HG02852 (cell line): ENCODE measurements around the gene JMJD7.
A peak's percentile ranks its signal among the peaks of the same experiment; 100 is the strongest.

Source experiments
- ATAC-seq: cut with Tn5 transposase; IDR thresholded peaks from one replicate; pipeline ENCODE4 v1.9.1; 2021; ENCODE audit warnings: mild to moderate bottlenecking, moderate library complexity; ENCODE audit not compliant: unreplicated experiment

JMJD7 gene

DNA sequence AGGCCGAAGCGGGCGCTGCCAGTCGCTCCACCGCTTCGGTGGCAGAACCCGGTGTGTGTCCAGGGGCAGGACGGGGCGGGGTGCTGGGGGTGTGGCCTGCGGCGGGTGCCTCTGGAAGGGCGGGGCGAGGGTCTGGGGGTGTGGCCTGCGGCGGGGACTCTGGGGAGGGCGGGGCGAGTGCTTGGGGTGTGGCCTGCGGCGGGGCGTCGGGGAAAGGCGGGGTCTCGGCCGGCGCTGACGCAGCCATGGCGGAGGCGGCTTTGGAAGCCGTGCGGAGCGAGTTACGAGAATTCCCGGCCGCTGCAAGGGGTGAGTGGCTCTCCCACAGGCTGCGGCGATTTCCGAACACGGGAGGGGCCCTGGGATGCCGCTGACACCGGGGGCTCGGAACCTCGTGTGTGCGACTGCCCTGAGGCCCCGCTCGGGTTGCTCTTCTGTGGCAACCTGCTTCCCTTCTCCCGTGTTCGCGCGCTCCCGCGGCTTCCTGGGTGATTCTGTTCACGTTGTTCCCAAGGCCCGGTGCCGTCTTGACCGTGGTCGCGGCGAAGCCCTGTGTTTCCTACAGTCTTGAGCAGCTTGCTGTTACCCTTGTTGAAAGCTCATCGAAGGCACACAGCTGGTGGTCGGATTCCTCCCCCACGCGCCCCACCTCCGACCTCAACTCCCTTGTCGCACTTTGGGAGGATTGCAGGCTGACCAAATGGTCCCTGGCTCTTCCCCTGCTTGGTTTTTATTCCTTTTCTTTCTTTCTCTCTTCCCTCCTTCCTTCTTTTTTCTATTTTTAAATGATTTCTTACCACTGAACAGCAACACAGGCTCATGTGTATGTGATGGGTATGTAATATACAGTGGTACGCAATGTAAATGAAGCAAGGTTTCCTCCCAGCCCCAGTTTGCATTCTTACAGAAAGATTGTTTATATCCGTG, at the start of gene JMJD7:
Gene JMJD7 (plus strand): TSS at position 213 of the 927 bp plus-strand sequence. CDS start 33 bp downstream, at position 246.
- ATAC-seq, result peak; percentile 84

DNA sequence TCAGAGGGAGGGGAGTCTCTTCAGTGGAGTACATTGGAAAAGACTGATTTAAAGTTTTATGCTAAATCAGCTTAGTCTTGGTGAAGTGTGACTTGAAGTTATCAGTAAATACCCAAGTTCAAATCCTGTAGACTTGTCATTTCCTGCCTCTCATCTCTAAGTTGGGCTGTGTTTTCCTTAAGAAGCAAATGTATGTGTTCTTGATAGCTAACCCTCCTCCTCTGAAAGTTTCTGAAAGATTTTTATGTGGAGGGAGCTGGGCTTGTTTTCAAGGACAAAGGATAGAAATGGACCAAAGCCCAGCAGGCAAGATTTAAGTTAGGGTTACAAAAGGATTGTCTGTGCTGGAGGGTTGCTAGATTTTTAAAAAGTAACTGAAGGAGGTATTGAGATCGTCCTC, 49.4 kb upstream of the JMJD7 start:
- no peak for ATAC-seq

DNA sequence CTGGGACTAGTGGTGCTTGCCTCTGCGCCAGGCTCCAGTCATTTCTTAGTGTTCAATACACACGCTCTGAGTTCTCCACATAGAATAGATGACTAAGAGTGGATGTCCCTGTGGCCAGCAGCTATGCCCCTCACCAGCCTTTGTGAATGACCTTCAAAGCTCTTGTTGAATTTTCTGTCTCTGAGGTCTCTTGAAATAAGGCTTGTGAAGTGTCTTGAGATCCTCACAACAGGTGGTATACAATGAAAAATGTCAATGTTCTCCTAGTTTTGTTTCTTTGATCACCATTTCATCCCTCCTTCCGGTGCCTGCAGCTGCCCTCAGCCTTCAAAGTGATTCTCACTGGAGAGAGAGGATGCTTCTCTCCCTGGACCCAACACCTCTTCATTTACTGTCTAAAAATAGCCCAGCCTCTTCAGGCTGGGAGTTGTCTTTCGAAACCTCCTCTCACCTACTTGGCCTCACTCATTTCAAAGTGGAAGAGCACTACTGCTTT, 48.2 kb upstream of the JMJD7 start:
- no peak for ATAC-seq

DNA sequence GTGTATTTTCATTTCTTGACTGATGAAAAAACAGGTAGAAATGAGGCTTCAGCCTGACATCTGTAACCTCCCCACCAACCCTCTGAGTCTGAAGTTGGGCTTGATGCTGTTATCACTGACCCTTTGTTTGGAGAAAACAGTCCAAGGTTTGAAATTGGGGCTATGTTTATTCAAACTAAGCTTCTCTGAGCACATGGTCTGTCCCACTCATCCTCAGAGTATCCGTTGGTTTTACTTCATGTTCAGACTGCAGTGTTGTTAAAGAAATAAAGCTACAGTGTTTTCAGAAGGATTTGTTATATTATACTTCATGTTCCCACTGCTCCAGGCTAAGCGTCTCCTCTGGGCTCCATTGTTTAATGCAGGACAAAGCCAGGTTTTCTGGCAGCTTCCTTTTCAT, 47.6 kb upstream of the JMJD7 start:
- ATAC-seq, result no peak

DNA sequence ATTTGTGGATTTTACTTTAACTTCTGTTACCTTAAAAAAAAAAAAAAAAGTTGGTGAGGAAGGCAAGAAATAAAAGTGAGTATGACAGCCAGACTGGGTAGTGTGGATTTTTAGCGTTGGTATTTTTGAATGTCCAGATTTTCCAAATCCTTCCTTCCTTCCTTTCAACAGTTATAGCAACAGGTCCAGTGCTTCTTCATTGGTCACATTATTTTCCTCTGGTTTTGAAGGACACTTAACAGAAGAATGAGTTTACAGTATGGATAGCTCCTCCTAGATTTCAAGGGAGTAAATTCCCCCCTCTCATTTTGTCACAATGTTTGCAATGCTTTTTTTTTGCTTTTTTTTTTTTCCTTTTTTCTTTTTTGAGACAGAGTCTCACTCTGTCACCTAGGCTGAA, 47.2 kb upstream of the JMJD7 start:
- ATAC-seq, result no peak

DNA sequence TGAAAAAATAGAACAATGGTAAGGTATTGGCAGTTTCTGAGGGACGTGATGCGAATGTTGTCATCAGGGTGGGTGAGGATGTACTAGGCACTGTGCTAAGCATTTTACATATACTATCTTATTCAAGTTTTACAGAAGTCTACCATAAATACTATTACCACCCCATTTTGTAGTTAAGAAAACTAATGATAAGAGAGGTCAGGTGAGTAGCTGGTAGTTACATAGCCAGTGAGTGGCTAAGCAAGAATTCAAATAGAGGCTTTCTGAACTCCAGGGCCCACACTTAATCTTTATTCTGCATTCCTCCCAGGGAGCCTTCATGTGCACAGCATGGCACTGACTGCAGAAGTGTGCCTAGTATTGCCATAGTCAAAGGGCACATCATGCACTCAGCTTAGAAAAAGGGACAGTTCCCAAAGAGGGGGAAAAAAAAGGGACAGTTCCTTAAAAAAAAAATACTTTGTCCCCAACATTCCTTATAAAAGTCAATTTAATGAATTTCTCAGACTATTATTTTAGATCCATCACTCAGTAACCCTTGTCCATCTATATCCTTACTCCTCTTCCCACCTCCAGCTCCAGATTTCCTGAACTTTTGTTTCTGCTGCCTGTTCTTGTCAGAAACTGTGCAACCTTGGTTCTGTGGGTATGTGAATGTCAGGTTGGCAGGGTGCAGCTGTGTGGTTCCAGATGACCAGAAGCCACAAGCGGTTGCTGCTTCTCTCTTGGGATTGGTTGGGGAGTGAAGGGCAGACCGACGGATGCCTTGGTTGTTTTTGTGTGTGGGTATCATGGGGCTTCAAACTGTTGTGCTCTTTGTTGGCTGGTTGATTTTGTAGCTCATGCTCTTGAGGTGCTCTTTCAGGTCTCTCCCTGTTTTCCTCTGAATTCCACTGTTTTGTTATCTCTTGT, 45.3 kb upstream of the JMJD7 start:
- no peak for ATAC-seq

DNA sequence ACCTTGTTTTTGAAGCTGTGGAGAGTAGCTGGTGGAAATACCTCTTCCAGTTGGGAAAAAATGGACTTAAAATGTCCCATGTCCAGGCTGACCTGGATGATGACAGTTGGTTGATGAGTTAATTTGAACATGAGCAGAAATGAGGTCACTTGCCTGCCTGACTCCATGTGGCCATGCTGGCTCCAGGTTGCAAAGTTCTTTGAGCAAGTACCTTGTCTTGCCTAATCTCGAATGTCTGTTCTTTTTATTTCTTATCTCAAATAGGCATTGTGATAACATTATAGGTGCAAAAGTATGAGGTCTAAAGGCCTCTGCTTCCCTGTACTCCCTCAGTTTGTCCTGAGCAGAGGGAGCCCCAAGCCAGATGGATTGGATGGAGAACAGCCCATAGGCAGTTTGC, 44.6 kb upstream of the JMJD7 start:
- ATAC-seq, result no peak

DNA sequence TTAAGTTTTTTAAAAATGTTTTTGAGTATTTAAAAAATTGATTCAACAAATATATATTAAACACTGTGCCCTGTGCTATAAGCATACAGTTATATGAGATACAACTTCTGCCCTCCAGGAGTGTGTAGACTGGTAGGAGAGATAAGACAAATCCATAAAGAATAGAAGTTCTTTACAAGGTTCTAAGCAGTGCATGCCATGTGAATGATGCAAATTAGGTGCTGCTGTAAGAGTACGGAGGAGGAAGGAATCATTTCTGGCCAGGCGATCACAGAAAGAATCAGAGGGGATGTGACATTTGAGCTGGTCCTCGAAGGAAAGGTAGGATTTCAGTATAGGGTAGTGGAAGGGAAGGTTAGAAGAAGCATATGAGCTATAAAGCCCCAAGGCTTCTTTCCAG, 39.6 kb upstream of the JMJD7 start:
- ATAC-seq, result no peak

DNA sequence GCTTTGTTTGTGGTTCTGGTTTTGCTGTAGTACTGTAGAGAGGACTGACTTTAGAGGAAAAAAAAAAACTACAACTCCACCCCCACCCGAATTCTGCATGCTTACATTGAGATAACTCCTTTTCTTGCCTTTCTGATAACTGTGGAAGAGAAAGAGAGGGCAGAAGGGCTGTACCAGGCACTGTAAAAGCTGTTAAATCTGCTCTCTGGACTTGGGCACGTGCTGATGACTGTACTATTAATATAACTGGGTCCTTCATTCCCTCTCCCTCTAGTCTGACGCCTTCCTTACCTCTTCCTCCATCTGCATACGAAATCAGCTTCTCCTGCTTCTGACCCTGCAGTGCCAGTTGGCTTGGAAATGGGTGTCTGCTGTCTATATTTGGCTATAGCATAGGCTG, 38.7 kb upstream of the JMJD7 start:
- ATAC-seq, result no peak

DNA sequence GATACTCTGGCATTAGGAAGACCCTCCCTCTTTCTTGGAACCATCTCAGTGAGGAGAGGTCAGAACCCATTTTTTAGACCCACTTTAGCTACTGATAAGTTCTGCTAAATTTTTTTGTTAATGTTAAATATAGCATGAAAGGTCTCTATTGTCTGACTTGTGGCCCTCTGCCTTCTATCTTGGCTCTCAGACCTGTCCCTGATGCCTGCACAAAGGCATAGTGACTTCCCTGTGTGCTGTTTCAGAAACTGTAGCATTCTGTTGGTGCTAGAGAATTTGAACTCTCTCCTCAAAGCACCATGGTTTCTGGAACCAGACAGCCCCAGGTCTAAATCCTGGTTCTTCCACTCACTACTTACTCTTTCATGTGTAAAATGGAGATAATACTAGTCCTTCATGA, 38.2 kb upstream of the JMJD7 start:
- ATAC-seq, result no peak

DNA sequence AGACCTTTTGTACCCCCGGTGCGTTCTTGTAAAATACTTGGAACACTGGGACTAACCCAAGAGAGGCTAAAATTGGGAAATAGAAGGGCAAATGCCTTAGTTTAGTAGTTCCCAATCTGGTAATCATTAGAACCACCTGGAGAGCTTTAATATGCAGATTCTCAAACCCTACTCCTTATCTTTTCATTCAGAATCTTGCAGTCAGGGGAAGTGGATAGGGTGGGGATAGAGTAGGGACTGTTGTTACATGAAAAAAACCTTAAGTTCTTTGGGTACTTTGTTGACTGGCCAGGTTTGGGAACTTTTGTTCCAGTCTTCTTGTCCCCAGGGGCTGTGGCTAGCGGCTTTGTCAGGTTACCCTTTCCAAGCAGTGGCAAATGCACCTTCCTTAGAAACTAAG, 37.7 kb upstream of the JMJD7 start:
- no peak for ATAC-seq

DNA sequence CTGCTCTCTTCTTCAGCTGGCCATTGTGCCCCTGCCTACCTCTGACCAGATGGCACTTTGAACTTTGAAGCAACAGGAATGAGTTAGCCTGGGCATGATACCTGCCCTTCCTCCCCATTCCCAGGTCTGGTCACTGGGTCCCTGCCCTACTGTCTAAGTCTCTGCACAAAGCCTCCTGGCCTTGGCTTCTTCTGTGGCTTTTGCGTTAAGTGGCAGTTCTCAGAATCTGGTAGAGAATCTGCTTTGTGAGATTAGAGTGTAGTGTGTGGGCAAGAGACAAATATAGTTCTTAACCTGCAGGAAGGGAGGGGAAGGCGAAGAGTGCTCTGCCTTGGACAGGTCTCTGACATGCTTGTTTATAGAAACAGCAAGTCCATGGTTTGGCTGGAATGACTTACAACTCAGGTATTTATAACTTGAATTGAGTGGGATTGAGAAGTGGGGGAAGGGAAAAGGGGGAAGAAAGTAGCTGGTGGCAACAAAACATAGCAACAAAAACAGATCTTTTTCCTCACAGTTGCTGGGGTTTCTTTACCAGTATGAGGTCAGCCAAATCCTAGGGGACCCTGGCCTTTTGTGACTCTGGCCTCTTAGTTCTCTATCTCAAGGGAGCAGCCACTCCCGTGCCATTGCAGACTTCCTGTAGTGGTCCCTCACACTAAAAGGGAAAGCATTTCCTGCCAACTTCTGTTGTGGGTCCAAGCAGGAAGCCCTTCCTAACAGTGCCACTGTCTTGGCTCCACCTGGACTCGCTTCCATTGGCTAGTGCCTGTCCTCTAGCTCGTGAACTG, 36.9 kb upstream of the JMJD7 start:
- no peak for ATAC-seq

DNA sequence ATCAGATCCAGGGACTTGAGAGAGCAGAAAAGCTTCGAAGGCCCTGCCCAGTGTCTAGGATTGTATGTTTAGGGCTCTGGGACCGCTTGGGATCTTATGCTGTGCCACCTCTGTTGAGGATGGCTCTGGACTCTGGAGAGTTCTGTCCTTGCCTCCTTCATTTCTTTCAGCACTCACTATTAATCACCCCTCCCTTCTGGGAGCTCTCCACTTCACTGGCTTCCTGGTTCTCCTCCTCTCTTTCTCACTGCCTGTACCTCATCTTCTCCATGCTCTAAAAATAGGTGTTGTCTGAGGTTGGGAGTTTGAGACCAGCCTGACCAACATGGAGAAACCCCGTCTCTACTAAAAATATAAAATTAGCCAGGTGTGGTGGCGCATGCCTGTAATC, 36.4 kb upstream of the JMJD7 start:
- ATAC-seq, result no peak

DNA sequence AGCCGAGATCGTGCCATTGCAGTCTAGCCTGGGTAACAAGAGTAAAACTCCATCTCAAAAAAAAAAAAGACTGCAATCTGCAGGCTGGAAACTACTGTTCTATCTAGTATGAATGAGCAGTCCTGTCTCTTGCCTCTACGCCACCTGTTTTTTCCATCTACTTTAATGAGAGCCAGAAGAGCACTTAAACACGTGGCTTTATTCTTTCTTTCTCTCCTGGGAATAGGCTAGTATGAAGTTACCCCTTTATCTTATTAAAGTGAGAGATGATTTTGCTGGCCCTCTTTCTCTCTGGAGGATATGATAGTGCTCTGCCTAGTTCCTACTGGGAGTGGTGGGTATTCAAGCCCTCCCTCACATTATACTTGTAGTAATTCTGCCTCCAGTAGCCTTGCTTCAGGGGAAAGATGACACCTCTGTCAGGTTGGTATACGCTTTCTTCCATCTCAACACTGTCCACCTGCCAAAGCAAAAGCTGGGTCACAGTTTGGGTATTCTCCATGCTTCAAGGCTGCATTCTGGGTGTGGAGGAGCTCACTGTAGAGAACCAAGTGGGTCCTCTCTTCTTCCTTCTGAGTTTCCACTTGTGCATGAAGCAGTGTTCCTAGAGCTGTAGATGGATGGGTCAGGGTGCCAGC, 35.8 kb upstream of the JMJD7 start:
- ATAC-seq, result no peak

DNA sequence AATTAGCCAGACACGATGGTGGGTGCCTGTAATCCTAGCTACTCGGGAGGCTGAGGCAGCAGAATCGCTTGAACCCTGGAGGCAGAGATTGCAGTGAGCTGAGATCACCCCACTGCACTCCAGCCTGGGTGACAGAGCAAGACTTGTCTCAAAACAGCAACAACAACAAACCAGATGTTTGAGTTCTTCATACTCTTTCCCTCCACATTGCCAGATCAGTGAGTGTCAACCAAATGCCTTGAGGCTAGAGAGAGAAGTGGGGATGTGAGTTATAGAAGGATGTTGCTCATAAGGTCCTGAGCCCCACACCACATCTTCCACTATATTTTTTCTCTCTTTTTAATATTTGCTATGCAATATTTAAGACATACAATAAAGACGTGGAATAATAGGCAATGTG, 33.8 kb upstream of the JMJD7 start:
- ATAC-seq, result no peak

DNA sequence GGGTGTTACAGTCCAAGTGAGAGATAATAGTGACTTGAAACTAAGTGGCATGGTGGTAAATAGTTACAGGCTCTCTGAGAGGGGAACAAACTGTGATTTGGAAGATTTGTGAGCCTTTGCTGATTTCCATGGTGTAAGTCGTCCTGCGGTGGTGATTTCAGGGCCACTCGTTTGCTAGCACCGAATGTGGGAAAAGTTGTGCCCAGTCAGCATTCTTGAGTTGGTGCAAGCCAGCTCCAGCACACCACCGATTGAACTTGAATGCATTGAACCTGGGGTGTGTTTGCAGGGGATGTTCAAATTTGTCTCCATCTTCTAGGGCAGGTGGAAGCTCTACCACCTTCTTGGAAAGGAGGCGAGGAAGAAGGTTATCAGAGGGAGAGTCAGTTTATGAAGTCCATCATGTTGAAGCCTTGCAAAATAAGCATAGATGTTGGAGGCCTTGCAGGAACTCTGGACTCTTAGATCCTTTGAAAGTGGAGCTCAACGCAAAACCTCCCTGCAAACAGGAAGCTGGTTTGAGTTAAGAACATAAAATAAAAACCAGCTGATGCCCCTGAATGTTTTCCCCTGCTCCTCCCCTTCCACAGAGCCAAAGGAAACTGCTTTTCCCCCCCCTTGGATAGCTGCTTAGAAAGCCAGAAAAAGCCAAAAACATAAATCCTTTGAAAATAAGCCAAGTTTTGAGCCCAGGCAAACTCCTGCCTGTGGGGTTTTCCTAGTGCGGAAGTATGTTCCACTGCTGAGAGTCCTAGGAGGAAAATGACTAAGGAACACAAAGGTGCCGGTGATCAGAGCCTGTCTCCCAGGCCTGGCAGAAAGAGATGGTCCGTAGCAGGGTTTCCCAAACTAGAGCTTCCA, 31.7 kb upstream of the JMJD7 start:
- no peak for ATAC-seq

DNA sequence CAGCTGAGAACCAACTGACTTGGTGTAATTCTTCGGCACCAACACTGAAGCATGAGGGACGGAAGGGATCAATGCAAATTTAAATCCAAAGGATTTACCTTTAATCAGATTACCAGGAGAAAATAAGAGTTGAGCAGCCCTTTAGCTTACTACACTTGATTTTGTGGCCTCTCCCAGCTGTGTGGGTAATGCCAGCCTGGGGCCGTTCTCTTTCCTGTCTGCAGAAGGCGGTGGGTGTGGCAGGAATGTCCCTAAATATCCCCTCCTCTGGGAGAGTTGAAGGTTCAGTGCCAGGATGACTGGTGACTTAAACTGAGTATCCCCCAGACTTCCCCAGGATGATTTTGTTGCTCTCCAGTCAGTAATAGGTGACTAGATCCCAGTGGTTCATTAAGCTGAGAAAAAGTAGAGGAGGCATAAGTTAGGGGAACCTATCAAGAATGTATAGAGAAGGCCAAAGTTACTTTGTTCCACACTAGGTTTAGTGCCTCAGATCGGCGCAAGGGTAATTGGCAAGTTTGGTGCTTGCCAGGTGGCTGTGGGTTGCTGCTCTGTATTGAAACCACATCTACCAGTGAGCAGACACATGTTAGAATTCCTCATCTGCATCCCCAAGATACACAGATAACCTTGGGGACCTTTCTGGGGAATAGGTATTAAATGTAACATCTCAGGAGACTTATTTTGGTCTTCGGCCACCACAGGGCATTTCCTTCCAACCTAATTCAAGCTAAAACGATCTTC, 30.5 kb upstream of the JMJD7 start:
- ATAC-seq, result no peak

DNA sequence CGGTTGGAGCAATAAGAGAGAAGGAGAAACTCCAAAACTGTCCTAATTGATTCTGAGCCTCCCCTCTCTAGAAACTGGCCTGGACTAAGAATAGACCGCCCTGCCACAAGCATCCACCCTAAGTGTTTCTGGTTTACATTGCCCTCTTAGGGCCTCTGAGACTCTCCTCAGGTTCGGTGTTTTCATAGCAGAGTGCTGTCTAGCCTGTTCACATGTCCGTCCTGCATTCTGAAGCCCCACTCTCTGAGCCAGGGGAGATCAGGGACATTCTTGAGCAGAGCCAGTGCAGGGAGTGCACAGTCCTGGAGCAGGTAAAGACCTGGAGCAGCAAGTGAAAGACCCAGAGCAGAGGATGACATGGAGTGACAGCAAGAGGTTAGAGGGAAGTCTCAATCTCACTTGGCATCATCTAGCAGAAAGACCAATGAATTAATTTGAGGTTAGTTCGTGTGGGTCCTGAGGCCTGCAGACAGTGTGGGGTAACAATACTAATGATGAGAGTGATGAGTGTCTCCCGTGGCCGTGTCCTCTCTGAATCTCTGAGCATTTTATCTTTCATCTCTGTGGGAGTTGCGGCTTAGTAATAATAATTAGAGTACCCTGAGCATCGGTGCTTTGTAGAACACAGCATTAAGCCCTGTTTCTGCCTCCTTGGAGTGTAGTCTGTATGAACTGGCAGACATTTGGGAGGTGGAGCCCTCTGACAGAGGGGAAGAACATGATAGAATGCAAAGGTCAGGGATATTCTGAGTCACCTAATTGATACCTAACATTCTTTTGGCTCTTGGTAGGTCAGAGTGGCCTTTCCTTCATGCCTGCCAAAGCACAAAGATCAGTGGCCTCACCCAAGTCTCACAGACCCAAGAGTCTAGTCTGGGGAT, 29.0 kb upstream of the JMJD7 start:
- ATAC-seq, result no peak
